ENCODE measurements around the gene MED12L. TPM values are rescaled to one million over a fixed set of nuclear protein-coding genes. Genes with fewer than 3 reads are reported as not detected.

MED12L gene
- total and polyA plus RNA-seq, 10 of the 15 experiments (the other 5 are each of a cell fraction or from before 2014, with no cell fraction given), result 0.01 to 0.06 (median 0.03) TPM; not detected in 2

DNA sequence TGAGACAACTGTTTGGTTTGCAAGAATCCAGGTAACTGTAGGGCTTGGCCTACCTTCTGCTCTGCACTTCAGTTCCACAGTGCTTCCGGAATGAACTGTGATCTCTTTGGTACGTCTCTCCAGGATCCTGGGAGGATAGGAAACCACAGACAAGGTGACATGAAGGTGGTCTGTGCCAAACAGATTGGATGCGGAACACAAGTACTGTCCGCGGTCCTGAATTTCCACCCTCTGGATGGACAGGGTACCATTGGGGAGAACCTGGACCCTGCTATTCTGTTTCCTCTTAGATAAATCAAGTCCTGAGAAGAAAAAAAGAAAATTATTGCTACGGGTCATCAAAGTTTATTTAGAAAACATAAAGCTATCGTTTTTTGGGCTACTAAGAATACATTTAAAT, 358.1 kb downstream of the MED12L start:
- Histone ChIP-seq H3K9me3 (replicated peaks; ENCODE audit: control insufficient read depth, insufficient read depth, low read length) (no peaks in the 10 kb centered on the region), H3K4me3 (no peak overlapping the region), H3K4me1 (ENCODE audit: control insufficient read depth, insufficient read depth, low read length) (no peaks in the 10 kb centered on the region), H3K9ac (ENCODE audit: control insufficient read depth, insufficient read depth, low read length) (no peak overlapping the region), H3K27me3 (replicated peaks in 1 of 2; ENCODE audit: control insufficient read depth in 2 of 2, insufficient read depth in 2 of 2, low read length in 1 of 2) (no peaks in the 10 kb centered on the region), H3K27ac (ENCODE audit: control insufficient read depth, insufficient read depth) (no peak overlapping the region), H2AFZ (ENCODE audit: control insufficient read depth, low read depth, low read length) (no peak overlapping the region), H3K79me2 (ENCODE audit: control insufficient read depth, insufficient read depth, low read length) (no peaks in the 10 kb centered on the region), H3K4me2 (ENCODE audit: control insufficient read depth, insufficient read depth) (no peak overlapping the region), H3K36me3 (ENCODE audit: control insufficient read depth in 2 of 2, insufficient read depth in 2 of 2, low read length in 1 of 2) (no peaks in the 10 kb centered on the region), H4K20me1 (ENCODE audit: control insufficient read depth, insufficient read depth) (no peaks in the 10 kb centered on the region)
- ATAC-seq (no peak), DNase-seq (ENCODE audit: low read depth, low spot score) (no peak), FAIRE-seq (no peak)
- 53% methylated on average over 7 of the region's 7 CpGs for WGBS (ENCODE audit: insufficient coverage, insufficient replicate concordance, low lambda C conversion rate, missing lambda C conversion rate)
- CTCF ChIA-PET, result interaction anchor here (1.5 to 1.8 kb wide), 2 partner anchors 24 to 395 kb away, joined by 4 read pairs; no protein-coding TSS in a partner anchor
- POLR2A ChIA-PET, result no interaction called here
- SMC1A ChIA-PET (ENCODE audit: uncharacterized antibody, unreplicated experiment), result interaction anchor here (1.3 kb wide), 1 partner anchor 23 kb away, joined by 4 read pairs; no protein-coding TSS in a partner anchor
- intact Hi-C loops (cut with micrococcal nuclease; ENCODE audit: unreplicated experiment), result no loop called here
- RAD21 ChIA-PET (ENCODE audit: unreplicated experiment), result no interaction called here
- no TSS peak for BruUV-seq (replicated peaks)
- TF ChIP-seq, protein P1, sequence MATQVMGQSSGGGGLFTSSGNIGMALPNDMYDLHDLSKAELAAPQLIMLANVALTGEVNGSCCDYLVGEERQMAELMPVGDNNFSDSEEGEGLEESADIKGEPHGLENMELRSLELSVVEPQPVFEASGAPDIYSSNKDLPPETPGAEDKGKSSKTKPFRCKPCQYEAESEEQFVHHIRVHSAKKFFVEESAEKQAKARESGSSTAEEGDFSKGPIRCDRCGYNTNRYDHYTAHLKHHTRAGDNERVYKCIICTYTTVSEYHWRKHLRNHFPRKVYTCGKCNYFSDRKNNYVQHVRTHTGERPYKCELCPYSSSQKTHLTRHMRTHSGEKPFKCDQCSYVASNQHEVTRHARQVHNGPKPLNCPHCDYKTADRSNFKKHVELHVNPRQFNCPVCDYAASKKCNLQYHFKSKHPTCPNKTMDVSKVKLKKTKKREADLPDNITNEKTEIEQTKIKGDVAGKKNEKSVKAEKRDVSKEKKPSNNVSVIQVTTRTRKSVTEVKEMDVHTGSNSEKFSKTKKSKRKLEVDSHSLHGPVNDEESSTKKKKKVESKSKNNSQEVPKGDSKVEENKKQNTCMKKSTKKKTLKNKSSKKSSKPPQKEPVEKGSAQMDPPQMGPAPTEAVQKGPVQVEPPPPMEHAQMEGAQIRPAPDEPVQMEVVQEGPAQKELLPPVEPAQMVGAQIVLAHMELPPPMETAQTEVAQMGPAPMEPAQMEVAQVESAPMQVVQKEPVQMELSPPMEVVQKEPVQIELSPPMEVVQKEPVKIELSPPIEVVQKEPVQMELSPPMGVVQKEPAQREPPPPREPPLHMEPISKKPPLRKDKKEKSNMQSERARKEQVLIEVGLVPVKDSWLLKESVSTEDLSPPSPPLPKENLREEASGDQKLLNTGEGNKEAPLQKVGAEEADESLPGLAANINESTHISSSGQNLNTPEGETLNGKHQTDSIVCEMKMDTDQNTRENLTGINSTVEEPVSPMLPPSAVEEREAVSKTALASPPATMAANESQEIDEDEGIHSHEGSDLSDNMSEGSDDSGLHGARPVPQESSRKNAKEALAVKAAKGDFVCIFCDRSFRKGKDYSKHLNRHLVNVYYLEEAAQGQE (IDR thresholded peaks at IDR 0.05; ENCODE audit: low read depth, low read length), result peak; percentile 74
- no peak for TF ChIP-seq ATF2 (IDR thresholded peaks at IDR 0.05; ENCODE audit: low read length)
- in situ Hi-C loops (cut with MboI), result no loop called here

Measured in GM12878 (cell line).